ENCODE measurements around the gene ALKBH4.
"Not testable (repeated sequence)": the region's sequence is repeated elsewhere in the genome, so short reads cannot be mapped to it uniquely, and the experiment has no call there.

GRCh38 chr7:102503141-102503540 lies 38.5 kb upstream of the ALKBH4 start:
- not testable (repeated sequence) for TF ChIP-seq CTCF (IDR thresholded peaks at IDR 0.05); EP300 (IDR thresholded peaks at IDR 0.05); HDAC2 (IDR thresholded peaks at IDR 0.05); MYC (IDR thresholded peaks at IDR 0.05; ENCODE audit: borderline replicate concordance, low read length); ZFP36 (IDR thresholded peaks at IDR 0.05; ENCODE audit: borderline replicate concordance, partially characterized antibody); CEBPB (IDR thresholded peaks at IDR 0.05)
